Activated CD4-positive, CD25-positive, alpha-beta regulatory T cell treated with anti-CD3 and anti-CD28 coated beads, Interleukin-2, amount 50 U/mL, for 24 hours (primary cell): ENCODE measurements around the gene FAM200B.

Source experiments
- ATAC-seq, 2 donors: fragments of 150-1000 bp; cut with Tn5 transposase; one replicate each; pipeline ENCODE4 v1.10.0; 2021; ENCODE audit warnings: mild to moderate bottlenecking in 1 of 2, moderate library complexity in 1 of 2

The FAM200B gene

DNA sequence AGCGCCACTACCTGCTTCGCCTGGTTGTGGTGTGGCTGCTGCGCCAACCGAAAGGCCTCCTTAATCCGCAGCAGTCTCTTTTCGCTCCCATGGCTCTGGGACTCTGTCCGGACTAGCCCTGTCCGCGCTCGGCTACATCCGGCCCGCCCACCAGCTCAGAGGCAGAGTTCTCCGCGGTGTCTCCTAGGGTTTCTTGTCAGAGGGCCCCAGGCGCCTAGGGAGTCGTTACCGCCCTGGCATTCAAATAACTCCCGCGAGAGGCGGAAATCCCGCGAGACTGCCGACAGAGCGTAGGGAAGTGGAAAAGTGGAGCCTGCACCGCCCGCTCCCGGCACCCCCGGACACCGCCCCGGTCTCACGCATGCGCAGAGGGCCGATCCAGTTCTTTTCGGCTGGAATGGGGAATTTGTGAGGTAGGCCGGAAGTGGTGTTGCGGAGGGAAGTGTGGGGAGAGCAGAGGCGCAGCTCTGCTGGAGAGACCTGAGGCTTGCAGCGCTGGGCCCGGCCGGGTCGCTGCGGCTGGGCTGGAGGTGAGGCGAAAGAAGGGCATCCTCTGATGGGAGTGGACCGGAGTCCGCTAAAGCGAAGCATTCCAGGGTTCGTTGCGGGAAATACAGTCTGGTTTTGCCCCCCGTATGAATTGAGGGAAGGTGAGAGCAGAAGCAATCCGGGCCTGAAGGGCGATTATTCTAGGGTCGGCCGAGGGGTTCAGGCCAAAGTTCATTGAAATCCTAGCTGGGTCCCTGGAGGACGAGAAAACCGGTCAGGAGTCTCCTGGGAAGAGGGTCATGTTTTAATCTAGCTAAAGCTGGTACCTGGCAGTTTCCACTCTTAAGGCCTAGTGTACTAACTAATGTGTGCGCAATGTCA, at the start of gene FAM200B:
Gene FAM200B (plus strand): TSS at position 456 of the 870 bp plus-strand sequence. CDS start 5,151 bp downstream, outside the sequence.
- peak; percentile 98 to 99 for ATAC-seq

DNA sequence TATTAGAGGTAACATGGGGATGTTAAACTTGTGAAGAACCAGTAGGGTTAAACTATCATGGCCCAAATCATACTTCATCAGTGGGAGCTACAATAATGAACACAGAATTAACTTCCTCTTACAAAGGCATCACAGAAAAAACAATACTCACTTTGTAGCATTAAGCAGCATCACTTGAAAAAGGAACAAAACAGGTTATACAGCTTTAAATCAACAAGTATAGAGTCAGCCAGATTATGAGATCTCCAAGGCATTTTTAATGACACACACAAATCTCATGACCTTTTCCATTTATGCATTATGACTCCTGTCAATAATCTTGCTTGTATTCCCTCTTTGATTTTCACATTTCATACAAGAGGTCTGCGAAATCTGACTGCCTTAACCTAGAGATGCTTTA, 44.8 kb upstream of the FAM200B start:
- no peak for ATAC-seq

DNA sequence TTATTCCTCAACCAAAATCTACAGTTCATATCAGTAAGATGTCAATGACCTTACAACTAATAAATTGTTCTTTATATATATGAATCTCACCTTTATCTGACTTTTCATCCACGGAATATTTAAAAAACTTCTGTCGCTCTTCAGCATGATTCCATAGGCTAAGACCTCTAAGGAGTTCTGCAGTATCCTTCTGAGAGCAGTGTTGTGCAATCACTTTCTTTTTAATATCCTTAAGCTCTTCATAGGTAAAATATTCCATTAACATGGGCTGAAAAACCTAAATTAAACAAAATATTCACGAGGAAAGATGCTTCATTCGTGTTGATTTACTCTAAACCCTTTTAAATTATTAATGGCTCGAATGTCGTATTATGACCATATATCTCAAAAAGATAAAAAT, 43.2 kb upstream of the FAM200B start:
- no peak for ATAC-seq

DNA sequence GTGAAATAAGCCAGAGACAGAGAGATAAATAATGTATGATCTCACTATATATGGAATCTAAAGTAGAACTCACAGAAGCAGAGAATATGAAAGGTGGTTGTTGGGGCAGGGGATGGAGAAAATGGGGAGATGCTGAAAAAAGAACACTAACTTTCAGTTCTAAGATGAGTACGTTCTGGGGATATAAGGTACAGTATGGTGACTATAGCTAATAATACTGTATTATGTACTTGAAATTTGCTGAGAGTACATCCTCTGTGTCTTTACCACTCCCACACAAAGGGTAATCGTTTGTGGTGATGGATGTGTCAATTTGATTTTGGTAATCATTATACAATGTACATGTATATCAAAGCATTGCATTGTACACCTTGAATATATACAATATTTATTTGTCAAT, 33.0 kb upstream of the FAM200B start:
- peak in 1 of 2 donors; percentile 18 for ATAC-seq

DNA sequence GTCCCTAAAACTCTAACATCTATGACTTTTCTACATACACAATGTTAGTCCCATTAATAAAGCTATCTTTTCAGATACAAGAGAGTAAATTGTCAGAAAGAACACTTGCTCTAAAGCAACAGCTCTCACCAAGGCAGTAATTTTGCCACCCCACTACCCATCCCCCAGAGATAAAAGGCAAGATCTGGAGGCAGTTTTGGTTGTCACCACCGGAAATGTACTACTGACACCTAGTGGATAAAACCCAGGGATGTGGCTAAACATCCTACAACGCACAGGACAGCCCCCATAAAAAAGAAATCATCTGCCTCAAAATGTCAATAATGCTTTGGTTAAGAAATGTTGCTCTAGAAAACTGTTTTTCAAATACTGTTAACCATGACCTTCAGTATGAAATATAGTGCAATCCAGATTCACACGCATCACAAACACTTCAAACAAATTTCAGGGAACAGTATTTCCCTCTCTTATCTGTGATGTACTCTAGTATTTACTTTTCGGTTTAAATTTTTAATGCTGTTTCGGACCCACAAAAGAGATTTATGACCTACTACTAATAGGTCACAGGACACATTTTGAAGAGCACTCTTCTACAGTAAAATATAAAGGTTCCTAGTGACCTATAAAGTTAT, 31.6 kb upstream of the FAM200B start:
- ATAC-seq, result peak; percentile 67 to 72

DNA sequence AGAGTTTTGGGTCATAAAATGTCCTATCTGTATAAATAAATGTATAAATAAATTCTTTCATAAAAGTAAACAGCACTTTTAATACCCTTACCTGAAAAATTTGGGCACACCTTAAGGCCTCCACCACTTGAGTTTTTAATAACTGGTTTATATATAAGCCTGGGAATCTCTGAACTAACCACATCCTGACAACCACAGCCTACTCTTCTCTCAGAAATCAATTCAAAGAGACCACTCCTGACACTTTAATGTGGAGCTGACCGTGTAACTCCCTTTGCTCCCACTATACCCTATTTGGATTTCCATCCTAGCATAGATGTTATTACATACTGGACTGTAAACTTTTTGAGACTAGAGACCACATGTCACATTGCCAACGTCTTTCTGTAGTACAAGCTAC, 30.0 kb upstream of the FAM200B start:
- ATAC-seq, result no peak

DNA sequence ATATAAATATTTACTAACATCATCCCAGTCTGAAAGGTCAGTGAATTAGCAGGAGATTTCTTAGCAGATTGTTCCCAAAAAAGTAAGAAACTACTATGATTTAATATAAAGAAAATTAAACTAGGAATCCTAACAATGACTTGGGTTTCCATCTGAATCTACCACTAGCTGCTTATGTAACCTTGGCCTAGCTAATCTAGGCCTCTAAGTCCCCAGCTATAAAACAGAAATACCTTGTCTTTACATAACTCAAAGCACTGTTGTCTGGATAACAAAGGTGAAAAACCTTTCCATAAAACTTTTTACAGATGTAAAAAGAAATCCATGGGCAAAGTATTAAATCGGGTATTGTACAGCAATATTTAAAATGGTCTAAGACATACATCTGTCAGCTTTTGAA, 29.4 kb upstream of the FAM200B start:
- ATAC-seq, result no peak

DNA sequence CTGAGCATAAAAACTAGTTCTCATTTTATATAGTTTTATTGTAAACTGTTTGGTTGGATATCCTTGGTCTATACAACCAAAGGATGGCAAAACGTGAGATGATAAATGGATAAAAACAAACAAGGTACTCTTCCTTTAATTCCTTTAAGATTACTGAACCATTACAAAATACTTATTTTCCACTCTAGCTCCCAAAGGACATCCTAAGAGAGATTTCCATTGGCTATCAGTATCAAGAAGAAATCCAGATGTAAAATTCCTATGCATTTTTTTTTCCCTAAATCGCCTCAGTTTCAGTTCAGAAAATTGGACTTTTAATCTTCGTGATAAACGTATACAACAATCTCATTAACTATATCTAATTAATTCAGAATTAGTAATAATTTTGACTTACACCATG, 28.8 kb upstream of the FAM200B start:
- ATAC-seq, result no peak

DNA sequence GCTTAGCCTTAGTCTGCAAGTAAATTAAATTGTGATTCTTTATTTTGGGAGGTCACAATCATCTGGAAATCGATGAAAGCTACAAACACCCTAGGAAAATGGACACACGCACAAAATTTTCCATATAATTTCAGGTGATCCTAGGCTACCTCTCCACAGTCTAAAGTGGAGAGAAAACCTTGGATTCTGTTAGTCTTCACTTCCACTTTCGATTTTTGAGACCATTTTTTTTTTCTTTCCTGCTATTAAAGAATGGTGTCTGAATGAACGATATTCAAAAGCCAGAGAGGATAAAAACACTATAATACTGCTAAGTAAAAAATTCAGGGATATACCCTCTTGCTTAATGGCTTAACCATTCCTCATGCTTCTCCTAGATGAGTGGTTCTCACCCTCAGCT, 28.2 kb upstream of the FAM200B start:
- ATAC-seq, result no peak

DNA sequence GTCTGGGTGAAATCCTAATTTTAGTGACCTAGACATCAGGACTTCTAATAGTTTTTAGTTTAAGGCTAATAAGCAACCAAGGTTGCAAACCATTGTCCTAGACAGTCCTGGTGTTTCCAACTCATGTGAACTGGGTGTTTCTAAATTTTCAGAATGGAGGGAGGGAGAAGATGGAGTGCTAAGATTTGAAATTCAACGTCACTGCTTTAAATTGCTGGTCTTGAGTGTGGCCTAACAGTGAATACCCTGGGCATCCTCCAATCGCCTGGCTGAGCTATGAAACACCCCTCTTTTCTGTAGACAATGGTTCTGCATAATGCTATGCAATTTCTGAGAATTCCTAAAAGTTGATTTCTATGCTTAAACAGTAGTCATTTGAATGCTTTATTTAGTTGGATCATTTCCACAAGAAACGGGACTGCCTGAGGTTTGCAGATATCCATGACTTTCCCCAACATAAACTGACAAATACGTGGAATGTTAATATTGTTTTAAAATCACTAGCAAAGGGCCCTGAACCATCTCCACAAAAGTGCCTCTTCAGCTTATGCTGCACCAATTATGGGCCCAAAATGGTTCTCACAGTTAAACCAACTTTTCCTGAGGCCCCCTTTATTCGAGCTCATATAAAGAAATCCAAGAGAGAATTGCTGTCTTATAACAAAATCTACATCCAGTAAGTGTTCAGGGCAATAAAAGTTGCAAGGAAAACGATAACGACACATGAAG, 27.6 kb upstream of the FAM200B start:
- no peak for ATAC-seq

DNA sequence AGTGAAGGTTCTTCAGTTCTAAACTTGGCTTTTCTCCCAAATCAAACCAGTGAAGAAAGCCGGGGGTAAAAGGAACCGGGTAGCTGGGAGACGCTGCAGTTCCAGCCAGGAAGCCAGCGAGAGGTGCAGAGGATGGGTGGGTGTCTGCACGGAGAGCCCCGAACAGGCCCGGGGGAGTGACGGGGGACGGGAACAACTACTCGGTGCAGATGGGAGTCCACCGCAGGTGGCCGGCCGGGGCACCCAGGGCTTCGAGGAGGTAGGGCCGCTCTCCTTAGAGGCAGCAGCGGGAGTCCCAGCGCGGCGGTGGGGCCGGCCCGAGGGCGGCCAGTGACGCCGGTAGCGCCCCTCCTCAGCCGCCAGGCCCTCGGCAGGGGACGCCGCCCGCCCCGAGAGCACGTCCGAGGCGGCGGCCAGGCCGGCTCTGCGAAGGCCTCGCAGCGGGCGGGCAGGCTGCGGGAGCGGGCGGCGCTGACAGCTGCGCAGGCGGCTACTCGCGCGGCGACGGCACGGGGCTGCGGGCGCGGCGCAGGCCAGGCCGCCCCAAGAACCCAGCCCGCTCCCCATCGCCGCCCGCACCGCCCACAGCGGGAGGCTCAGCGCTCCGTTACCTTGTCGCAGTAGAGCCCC, 26.9 kb upstream of the FAM200B start:
- ATAC-seq, result peak; percentile 63 to 66

DNA sequence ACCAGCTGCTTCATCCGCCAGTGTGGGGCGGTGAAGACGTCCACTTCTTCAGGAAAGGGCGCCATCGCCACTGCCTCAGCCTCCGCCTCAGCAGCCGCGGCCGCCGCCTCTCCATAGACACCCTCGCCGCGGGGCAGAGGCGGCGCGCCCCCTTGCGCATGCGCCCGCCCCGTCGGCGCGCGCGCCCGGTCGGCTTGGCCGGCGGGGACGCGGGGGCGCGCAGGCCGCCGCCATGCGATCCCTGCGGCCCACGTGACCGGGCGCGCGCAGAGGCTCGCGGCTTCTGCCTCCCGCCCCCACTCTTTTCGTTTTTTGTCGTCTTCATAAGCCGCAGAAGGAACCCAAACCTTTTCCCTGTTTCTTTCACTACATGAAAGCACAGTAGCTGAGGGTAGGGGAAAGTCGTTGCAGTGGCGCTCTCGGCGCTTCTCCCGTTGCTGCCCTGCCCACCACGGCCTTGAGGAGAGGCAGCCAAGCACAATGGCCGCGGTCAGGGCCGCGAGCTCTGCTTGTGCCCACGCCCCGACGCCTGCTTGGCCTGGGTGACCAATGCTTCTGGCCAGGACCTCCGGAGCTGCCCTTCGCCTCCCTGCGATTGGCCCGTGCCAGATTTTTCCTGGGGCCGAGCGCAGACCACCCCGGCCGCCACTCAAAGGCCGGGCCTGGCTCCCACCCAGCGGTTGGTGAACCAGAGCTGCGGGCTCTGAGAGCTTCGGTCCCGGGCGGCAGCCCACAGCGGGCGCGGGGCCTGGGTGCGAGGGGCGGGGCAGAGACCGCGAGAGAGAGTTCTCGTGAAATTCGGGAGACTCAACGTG, 26.2 kb upstream of the FAM200B start, which contains the start of gene FBXL5:
Gene FBXL5 (minus strand): TSS at position 135 of the 815 bp plus-strand sequence. CDS start 70 bp downstream, at position 65.
- ATAC-seq, result peak; percentile 79 to 82

DNA sequence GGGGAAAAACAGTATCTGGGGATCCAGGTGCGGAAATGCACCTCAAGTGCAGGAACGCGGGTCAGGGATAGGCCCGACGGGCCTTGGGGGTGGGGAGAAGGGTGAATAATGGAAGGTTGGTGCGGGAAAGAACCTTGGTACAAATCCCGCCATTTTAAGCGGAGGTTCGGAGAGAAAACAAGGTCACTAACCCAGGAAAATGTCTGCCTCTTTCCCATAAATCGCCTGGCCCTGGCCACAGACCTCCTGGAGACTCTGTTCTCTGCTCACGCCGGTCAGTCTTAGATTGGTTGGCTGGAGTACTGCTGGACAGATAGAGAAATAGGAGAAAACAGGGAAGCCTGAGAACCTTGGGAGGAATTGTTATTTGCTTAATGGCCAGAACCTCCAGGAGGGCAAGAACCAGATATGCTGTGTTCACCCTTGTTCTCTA, 25.6 kb upstream of the FAM200B start:
- ATAC-seq, result no peak

DNA sequence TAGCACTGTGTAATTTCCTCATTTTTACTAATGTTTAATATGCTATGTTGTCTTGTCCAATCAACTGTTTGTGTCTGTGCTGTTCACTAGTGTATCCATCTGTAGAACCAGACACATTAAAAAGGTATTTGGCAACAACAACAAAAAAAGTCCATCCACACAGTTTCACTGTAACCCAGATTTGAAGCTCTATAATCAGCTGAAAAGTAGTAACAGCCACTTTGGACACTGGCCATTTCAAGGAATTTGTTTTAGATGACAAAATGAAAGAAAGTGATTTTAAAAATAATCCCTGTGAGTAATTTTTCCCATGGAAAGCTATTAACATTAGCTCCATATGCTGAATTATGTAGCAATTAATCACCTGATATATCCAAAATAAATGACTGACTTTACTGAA, 24.3 kb upstream of the FAM200B start:
- no peak for ATAC-seq

DNA sequence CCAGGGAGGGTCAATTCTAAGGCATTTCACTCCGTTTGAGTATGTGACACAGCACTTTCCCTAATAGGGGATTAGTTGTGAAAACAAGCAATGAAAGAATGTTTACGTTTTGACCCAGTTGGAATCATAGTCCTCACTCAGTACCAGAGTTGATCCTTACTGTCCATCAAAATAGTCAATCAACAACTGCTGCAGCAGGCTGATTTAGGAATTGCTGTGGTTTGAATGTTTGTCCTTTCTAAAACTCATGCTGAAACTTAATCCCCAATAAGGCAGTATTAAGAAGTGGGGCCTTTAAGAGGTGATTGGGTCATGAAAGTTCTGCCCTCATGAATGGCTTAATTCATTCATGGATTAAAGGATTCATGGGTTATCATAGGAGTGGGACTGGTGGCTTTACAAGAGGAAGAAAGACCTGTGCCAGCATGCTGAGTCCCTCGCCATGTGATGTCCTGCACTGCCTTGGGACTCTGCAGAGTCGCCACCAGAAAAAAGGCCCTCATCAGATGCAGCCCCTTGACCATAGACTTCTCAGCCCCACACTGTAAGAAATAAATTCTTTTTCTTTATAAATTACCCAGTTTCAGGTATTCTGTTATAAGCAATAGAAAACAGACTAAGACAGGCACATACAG, 23.4 kb upstream of the FAM200B start:
- ATAC-seq, result no peak

DNA sequence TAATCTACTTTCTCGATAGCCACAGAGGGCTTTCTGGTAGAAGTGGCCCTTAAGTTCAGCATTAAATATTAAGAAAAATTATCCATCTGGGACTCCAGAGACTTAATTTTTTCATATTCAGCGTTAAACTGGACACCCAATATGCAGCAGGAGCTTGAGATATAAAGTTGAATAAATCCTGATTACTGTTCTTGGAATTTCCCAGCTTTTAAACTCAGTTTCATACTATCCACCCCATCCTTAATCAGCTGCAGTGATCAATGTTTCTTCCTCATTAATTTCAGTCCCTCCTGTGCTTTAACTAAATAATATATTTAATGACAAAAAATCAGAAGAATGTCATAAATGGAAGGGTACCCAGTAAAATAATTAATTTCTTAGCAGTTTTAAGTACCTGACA, 22.8 kb upstream of the FAM200B start:
- no peak for ATAC-seq

DNA sequence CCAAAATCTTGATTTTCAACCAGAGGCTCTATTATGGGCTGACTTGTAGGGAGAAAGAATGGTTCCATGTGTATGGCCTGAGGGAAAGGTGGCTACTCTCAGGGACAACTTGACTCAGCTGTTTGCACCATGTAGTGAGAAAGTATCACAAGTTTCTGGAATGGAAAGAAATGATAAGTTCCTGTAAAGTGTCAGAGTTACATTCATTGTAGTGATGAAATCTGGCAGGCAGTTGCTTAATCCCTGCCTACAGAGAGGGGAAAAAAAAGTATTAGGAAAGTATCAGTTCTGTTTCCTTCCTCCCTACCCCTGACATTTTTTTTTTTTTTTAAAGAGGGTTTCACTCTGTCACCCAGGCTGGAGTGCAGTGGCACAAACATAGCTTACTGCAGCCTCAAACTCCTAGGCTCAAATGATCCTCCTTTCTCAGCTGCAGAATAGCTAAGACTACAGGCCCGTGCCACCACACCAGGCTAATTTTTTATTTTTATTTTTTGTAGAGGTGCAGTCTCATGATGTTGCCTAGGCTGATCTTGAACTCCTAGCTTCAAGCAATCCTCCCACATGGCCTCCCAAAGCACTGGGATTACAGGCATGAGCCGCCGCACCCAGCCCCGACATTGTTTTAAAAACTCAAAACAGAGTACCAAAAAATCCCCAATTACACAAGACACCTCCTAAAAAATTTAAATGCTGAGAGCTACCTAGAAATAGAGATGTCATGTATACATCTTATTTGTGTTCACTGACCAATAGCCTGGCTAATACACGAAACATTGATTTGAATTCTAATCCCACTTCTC, 21.7 kb upstream of the FAM200B start:
- ATAC-seq, result no peak

DNA sequence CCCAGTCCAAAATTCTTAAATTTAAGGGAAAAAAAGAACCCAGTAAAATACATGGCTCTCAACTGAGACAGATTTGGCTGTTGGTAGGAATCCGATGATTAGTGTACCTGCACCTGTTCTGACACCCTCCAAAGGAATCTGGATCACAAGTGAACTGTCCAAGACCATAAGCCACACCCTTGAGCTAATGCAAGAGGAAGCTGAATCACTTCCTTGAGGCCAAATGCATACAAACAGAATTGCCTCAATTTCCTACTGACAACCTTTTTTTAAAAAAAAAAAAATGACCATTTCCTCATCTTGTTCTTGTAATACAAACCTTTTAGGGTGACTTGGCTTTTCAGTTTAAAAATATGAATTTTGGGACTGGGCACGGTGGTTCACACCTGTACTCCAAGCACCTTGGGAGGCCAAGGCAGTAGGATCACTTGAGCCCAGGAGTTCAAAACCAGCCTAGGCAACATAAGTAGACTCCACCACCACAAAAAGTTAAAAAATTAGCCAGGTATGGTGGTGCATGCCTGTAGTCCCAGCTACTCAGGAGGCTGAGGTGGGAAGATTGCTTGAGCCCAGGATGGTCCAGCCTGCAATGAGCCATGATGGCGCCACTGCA, 15.8 kb upstream of the FAM200B start:
- no peak for ATAC-seq

DNA sequence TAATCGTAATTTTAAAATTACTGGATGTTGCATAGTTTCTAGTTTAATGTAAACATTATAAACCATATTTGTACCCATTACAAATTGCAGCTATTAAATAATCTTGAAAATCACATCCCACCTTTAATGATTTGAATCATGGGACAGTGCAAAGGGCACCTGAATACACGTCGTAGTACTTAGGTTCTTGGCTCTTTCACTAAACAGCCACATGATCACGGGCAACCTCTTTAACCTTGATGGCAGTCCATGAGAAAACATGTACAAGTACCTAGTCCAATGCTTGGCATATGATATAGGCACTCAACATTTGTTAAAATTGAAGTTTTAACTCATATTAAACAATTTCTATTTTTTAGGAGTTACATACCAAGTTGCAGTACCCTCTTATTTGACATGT, 14.6 kb upstream of the FAM200B start:
- no peak for ATAC-seq
